NCI-H524 treated with DMSO at 0.1 percent for 48 hours (cell line): ENCODE results near the gene ABCB1.

ENCODE experiments used
- DNase-seq: peaks from one replicate; lab custom pipeline; 2025; lab: John Stamatoyannopoulos, UW

ABCB1 gene

DNA sequence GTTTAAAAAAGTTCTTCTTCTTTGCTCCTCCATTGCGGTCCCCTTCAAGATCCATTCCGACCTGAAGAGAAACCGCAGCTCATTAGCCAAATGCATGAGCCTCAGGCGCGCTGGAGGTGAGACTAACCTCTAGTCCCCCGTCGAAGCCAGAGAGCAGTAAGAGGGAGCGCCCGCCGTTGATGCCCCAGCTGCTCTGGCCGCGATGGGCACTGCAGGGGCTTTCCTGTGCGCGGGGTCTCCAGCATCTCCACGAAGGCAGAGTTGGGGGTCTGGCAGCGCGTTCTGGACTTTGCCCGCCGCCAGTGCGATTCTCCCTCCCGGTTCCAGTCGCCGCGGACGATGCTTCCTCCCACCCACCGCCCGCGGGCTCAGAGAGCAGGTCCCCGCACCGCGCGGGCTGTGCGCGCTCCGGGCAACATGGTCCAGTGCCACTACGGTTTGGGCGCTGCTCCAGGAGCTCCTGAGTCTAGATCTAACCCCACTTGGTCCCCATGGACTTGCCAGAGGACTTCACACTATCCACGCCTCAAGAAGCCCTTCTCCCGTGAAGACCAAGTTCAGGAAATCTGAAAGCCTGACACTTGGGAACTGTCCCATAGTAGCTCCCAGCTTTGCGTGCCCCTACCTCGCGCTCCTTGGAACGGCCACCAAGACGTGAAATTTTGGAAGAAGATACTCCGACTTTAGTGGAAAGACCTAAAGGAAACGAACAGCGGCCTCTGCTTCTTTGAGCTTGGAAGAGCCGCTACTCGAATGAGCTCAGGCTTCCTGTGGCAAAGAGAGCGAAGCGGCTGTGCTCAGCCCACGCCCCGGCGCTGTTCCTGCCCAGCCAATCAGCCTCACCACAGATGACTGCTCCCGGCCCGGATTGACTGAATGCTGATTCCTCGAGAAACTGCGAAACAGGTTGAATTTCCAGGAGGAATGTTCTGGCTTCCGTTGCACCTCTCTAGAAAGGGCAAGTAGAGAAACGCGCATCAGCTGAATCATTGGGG, at the start of gene ABCB1:
Gene ABCB1 (minus strand): TSS at position 755 of the 995 bp plus-strand sequence. CDS start 700 bp downstream, at position 55.
- DNase-seq, result no peak

DNA sequence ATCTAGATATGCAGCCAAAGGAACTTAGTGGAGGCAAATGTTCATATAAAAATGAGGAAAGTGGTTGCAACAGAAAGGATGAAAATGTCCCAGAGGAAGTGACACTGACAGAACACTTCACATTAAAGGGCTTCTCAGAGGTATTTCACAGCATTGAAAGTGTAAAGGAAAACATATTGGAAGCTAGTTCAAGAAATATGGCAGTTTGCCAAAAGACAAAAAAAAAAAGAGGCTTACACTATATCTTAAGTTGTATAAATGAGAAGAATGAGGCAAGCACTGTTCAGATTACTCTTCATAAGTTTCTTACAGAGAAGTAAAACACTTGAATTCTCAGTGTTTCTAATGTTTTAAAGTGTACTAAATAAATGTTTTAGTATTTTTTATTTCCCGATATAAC, 47.6 kb upstream of the ABCB1 start:
- DNase-seq, result no peak

DNA sequence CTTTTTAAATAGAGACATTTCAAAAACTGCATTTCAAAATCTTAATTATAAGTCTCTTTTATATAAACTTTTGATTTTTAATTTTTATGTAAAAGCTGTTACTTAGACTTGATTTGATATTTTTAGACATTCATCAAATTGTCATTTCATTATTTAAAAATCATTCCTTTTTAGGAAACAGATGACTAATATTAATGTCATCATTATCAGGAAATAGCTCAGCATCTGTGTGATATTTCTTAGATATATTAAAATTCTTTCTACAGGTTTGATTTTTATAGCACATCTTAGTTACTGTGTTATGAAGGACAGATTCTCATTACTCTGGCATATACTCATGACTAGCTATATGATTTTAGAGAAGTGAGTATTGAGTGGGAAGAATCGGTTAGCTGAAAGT, 44.8 kb upstream of the ABCB1 start:
- no peak for DNase-seq

DNA sequence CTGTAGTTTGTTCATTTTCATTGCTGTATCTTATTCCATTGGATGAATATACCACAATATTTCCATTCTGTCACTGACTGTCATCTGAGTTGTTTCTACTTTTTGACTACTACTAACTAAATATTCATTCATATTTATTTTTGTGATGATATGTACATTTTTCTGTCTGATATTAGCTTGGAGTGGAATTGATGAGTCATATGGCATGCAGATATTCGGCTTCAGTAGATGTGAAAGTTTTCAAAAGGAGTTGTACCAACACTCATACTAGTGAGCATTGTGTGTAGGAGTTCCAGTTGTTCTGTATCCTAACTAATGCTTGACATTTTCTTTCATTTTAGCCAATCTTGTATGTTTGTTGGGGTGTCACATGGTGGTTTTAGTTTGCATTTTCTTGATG, 35.2 kb upstream of the ABCB1 start:
- no peak for DNase-seq

DNA sequence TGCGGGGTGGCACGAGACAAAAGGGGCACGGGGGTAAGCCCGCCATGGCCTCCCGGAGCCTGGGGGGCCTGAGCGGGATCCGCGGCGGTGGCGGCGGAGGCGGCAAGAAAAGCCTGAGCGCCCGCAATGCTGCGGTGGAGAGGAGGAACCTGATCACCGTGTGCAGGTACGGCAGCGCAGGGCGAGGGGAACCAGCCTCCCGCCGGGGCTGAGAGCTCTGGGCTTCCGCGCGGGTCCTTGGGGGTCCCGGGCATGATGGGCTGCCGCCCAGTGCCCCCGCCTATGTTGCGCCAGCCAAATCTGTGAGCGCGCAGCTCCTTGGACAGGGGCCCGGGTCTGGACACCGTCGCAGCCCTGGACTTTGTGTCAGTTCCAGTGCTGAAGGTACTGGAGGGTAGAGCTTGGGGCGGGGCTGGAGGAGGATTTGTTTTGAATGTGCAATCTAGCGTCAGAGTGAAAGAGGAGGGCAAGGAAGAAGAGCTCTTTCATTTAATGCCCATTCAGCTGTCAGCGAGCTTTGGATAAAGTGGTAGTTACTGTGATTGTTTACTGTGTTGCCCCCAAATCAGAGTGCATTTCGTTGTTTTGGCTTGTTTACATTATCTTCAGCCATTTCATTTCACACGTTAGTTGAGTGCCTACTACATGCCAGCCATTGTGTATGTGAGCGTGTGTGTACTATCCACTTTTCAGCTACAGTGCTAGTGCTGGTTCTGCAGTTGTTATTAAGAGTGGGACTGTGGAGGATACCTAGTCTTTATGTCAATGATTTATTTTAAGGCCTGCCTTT, 28.3 kb upstream of the ABCB1 start:
- no peak for DNase-seq

DNA sequence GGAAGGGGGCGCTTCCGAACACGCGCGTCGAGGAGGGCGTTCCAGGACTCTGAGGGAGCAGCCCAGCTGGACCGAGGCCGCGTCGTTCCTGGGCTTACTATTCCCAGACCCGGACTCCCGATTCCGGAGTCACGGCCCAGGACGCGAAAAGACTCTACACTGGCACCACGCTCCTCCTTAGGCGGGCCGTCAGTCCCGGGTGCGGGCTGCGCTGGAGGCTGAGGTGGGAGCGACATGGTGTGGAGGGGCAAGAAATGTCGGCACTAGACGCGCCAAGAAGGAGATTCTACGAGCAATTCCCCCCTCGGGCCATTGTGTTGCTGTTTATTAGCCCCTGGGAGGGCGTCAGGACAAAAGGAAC, 26.9 kb upstream of the ABCB1 start:
- no peak for DNase-seq

DNA sequence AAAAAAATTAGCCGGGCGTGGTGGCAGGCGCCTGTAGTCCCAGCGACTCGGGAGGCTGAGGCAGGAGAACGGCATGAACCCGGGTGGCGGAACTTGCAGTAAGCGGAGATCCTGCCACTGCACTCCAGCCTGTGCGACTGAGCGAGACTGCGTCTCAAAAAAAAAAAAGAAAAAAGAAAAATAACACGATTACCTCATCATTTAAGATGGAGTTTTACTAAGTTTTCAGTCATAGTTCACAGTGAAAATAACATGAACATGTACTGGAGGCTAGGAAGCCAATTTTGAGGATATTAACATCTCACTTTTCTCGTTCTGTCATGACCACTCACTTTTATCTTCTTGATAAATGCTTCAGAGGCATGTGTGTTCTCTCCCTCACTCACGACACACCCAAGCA, 24.4 kb upstream of the ABCB1 start:
- DNase-seq, result no peak

DNA sequence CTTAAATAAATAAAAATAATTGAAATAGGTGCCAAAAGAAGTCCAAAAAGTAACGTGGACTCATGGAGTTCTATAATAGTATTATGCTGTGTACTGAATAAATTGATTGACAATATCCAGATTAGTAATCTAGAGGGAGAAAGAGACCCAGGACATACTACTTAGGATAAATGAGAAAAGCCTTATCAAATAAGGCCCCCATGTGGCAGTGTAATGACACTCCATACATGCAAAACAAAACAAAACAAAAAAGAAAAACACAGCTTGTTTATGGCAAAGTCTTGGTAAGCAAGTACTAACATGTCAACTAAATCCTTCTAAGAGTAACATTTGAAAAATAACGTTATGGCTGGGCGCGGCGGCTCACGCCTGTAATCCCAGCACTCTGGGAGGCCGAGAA, 23.9 kb upstream of the ABCB1 start:
- DNase-seq, result no peak

DNA sequence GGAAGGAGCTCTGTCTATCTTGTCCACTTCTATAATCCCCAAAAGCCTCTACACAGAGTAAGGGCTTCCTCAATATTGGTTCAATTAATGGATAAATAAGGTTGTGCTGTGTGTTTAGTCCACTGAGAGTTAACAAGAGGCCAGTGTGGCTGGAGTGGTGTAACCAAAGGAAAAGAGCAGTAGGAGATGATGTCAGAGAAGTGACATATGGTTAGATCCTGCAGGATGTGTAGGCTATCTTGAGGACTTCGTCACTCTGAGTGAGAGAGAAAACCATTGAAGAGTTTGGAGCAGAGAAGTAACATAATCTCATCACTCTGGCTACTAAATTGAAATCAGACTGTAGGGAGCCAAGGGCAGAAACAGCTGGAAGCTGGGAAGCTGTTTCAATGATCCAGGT, 14.5 kb upstream of the ABCB1 start:
- no peak for DNase-seq

DNA sequence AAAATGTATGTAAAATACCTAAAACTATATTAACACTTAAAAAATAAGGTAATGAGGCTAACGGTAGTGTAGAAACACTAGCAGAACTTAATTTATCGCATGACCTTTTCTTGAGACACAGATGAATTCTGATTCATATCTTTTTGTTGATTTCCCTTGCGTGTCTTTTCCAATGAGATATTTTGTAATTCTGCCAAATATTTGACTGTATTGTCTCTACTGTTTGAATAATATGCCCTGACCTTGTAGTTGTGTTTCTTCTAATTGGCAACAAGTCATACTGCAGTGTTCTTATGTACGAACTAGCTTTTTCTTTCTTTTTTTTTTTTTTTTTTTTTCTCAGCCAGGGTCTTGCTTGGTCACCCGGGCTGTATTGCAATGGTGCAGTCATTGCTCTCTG, 9.2 kb upstream of the ABCB1 start:
- no peak for DNase-seq

DNA sequence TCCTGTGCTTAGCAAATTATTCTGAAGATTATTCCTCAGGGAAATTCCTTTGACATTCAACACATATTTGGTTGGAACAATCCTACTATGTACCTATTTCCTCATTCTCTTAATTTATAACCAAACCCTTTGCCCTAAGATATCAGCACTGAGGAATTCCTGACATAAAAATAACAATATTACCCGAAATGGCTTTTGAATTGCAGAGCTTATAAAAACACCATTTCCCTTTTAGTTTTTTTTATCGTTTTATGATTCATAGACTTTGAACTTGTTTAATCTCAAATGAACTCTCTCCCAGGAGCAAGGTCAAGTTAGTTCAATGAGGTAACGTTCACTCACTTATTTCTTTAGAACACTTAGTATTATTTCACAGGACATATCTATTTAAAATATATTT, 7.7 kb upstream of the ABCB1 start:
- DNase-seq, result no peak

DNA sequence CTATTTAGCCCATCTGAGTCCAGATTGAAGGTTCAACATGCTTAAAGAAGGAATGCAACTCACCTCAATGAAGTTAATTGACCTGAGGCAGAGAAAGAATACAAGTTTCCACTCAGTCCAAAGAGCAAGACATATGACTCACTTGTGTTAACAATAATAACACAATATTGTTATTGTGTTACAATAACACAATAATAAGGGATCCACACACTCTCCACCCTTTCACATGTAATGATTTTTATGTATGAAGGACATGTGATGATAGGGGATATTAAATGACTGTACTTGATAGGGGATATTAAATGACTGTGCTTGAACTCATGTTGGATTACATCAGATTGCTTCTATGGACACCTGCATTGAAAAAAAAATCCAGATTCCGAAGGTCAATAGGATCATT, 3.6 kb upstream of the ABCB1 start:
- no peak for DNase-seq

DNA sequence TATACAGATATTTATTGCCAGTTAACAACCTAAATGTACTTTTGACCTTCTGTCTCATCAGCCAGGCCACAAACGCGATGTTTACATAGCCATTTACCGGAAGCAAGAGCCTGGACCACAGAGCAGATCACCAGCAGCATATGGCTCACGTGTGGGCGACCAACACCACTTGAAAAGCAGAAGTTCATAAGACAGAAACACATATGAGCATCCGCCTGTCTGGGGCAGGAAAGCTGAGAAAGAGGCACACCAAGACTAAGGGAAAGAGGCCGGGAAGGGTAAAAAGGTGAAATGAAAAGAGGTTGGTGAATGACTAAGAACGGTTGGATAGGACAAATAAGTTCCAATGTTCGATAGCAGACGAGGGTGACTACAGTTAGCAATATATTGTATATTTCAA, 1.3 kb downstream of the ABCB1 start:
- DNase-seq, result no peak

DNA sequence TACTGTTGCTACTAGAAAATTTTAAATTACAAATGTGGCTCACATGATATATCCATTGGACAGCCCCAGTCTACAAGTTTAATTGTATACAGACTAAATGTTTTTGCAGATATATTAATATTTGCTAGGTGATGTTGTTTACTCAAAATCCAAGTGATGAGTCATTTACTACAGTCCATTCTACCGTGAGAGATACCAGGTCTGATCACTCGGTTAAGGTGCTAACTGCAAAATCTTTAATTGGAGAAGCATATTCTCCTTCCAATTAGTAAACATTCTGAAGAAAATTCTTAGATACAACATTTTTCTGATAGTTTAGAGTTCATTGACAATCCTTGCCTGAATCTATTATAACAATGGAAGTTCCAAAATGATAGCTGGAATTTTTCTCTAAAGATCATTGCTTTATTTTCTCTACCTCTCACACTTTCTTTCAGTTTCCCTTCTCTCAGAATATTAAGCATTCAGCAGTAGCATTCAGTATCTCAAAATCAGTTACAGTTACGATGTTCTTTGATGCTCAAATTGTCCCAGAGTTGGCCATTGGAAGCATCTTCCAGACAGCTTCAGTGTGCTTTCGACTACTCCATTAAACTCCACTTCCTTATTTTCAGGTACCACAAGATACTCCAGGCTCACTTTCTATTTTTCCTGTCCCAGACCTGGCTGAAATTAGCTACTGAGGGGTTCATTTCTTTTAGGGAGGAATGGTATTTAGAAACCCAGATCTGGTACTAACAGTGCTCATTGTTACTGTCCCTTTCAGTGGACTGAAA, 2.3 kb downstream of the ABCB1 start:
- DNase-seq, result no peak

DNA sequence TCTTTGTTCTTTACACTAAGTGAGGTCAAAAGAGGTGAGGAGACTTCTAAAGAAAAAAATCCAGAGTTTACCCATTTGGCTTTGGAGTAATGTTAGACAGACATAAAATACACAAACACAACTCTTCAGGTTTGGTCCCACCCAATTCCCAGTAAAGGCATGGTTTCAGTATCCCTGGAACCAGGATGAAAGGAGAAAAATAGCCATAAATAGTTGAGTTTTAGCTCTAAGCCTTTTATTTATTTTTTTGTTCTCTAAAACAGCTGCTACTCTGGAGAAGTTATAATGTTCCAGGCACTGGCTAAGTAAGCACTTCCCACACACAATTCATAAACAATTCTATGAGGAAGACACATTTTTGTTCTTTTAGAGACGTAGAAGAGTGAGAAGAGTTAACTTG, 4.0 kb downstream of the ABCB1 start:
- no peak for DNase-seq

DNA sequence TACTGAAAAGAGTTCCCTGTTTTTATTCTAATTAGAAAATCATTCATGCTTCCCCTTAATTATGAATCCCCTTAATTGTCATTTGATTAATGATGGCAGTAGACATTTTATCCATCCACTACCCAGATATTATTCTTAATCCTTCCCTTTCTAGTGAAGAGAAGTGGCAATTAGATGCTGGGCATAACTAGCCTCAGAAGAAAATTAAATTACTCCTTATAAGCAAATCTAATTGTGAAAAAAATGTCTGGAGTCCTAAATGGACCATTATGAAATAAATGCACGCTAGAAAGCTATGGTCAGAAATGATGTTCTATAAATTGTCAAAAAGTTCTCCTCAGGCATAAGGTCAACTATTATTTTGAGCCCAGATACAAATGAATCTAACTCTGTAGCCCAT, 4.5 kb downstream of the ABCB1 start:
- no peak for DNase-seq

DNA sequence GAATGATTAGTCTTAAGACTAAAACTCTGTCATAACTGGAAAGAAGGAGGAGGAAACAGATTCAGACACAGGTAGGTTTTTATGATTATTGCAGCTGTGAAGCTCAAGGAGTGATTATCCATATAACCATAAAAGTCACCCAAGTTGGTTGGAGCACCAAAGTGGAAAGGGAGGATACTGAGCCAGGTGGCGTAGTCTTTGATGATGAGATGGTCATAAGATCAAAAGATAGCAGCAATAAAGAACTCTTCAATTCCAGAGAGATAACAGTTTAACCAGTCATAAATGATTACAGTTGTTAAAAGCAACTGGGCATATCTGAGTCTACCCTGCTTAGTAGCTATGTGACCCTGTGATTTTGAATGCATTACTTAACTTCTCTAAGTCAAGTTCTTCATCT, 8.4 kb downstream of the ABCB1 start:
- DNase-seq, result no peak

DNA sequence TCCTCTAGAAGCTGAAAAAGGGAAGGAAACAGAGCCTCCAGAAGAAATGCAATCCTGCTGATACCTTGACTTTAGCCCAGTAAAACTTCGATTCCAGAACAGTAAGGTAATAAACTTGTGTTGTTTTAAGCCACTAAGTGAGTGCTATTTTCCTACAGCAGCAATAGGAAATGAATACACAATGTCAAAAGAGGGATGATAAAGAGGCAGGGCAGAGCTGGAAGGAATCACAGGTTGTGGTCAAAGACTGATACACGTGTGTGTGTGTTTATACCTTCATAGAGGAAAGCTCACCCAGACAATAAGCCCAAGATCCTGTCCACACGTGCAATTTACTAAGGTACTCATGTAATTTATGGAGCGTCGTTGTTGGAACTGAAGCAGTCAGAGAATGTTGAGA, 9.5 kb downstream of the ABCB1 start:
- no peak for DNase-seq

DNA sequence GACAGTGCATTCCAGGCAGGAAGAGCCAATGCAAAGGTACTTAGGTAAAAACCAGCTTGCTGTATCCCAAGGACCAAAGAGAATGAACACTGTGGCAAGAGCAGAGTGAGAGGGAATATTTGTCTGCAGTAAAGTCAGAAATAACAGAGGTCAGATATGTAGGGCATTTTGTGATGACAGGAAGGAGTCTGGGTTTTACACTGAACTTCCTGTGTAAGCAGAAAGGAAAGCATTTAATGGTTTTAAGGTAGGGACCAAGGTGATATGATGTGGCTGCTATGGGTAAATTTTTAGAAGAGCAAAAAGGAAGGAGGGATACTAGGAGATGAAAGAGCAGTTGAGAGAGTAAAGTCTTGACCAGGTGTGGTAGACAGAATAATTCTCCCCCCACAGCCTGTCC, 10.1 kb downstream of the ABCB1 start:
- DNase-seq, result no peak

DNA sequence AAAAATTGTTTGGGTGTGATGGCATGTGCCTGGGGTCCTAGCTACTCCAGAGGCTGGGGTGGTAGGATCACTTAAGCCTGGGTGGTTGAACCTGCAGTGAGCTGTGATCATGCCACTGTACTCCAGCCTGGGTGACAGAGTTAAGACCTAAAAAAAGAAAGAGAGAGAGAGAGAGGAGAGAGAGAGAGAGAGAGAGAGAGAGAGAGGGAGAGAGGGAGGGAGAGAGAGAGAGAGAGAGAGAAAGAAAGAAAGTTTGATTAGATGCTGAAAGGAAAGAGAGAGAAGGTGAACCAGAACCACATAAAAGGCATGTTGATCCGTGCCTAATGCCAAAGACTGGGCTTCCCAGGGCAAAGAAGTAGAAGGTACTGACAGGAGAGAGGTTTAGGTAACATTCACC, 11.1 kb downstream of the ABCB1 start:
- no peak for DNase-seq

DNA sequence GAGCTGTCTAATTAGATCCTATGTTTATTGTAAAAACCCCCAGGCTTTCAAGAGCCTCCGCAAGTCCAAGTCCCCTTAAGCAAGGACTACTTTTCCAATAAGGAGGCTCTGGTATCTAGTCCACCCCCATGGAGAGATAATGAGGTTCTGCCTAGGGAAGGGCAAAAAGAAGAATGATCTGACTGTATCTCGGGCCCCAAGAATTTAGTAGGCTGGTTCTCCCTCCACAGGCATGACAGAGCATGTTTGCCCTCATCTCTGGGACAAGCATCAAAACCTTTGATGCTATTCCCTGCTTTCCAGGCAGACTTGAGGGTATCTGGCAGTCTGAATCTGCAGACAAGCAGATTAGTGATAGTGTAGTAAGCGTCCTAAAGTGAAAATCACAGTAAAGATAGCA, 19.0 kb downstream of the ABCB1 start:
- DNase-seq, result no peak

DNA sequence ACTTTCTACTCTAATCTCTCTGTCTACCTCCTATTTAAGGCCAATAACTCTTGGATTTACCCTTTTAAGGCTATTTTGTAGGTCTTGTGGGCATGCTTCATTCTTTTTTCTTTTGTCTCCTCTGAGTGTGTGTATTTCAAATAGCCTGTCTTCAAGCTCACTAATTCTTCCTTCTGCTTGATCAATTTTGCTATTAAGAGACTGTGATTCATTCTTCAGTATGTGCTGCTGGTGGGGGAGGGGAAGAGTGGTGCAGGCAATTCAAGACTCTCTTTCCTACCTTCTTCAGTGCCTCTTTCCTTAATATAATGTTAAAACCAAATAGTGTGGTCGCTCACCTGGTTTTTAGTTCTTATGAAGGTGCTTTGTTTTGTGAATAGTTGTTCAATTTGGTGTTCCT, 20.0 kb downstream of the ABCB1 start:
- no peak for DNase-seq

DNA sequence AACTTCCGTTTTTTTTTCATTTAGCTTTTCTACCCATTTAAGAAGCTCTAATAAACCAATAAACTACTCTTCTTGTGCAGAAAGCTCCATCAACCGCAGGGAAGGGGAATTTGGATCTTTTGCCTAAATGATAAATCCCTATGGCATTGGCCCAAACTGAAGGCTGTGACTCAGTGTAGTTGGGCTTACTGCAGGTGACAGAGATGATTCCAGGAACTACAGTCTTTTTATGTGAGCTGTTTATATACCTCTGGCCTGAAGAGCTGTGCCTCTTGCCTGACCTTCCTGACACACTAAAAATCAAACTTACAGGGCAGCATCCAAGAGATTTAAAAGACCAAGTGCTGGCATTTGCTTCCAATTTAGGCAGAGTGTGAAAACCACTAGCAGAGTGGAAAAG, 25.2 kb downstream of the ABCB1 start:
- DNase-seq, result no peak
